Tibial nerve (tissue), 4 donors: ENCODE measurements around the gene AKAP6. TPM values are rescaled to one million over a fixed set of nuclear protein-coding genes. Genes with fewer than 3 reads are reported as not detected.

Experiments
- DNase-seq, 2 donors: peaks; one replicate each; pipeline ENCODE4 v3.0.0-alpha.2; 2019; ENCODE audit warnings: low spot score in 2 of 2
- H3K27ac ChIP-seq, 4 donors: fragments of 200-600 bp; sonication (generic) in 3 of 4; one replicate each; pipeline ENCODE4 v1.5.1; 2017 to 2019; ENCODE audit warnings: mild to moderate bottlenecking in 1 of 4
- H3K27me3 ChIP-seq, 2 donors: fragments of 200-600 bp; sonication (generic) in 1 of 2; one replicate each; pipeline versions ENCODE4 v1.5.1 to v1.6.0; 2017 to 2019
- H3K36me3 ChIP-seq, 3 donors: fragments of 200-600 bp; sonication (generic); one replicate each; pipeline ENCODE4 v1.5.1; 2018 to 2019
- H3K4me1 ChIP-seq, 4 donors: fragments of 200-600 bp; sonication (generic) in 3 of 4; one replicate each; pipeline ENCODE4 v1.5.1; 2017 to 2019
- H3K4me3 ChIP-seq, 4 donors: fragments of 200-600 bp; sonication (generic) in 3 of 4; one replicate each; pipeline ENCODE4 v1.5.1; 2017 to 2019; ENCODE audit warnings: mild to moderate bottlenecking in 1 of 4, moderate library complexity in 1 of 4
- H3K9me3 ChIP-seq, 4 donors: fragments of 200-600 bp; sonication (generic) in 3 of 4; one replicate each; pipeline ENCODE4 v1.5.1; 2017 to 2019
- CTCF ChIP-seq, 5 experiments: fragments of 200-600 bp in 3 of 5; fragments of 450-650 bp in 2 of 5; sonication (generic) in 3 of 5; IDR thresholded peaks; one replicate each; pipeline ENCODE4 v1.5.1; 2016 to 2019; ENCODE audit warnings: antibody characterized with exemption in 5 of 5, mild to moderate bottlenecking in 3 of 5, moderate library complexity in 2 of 5
- EP300 ChIP-seq, 2 donors: sonication (generic); formaldehyde crosslinking; IDR thresholded peaks; one replicate each; pipeline ENCODE4 v1.6.1; 2017; ENCODE audit warnings: antibody characterized with exemption in 2 of 2, mild to moderate bottlenecking in 1 of 2
- POLR2A ChIP-seq, 2 donors: fragments of 450-650 bp; IDR thresholded peaks; one replicate each; pipeline ENCODE4 v1.6.1; 2017; ENCODE audit warnings: antibody characterized with exemption in 2 of 2, mild to moderate bottlenecking in 2 of 2, moderate library complexity in 2 of 2
- WGBS, 2 donors: methylation state at CpG; one replicate each; pipeline ENCODE4 v1.1.5; 2018; 5-methylcytosine and 5-hydroxymethylcytosine counted together
- total RNA-seq, 4 donors: library from RNA; depleted of rRNA; stranded (reverse); fragments of >200 nt; gene quantifications; one replicate each; pipeline ENCODE4 v1.1.0, GENCODE V29; 2016

The AKAP6 gene
- total RNA-seq, 4 donors from 2014 or later, result 2.1 to 10.7 (median 5.2) TPM

GRCh38 chr14:32419429-32419828, 90.3 kb downstream of the AKAP6 start:
- H3K27me3 ChIP-seq, result no peaks in the 10 kb centered on the region
- no peak for DNase-seq
- H3K4me1 ChIP-seq, result peaks cover 0 to 13% (median 6%) of the 10 kb centered on the region in 4 donors
- TF ChIP-seq POLR2A (IDR thresholded peaks at IDR 0.05), result no peak
- TF ChIP-seq EP300 (IDR thresholded peaks at IDR 0.05), result no peak
- no peak for TF ChIP-seq CTCF (IDR thresholded peaks at IDR 0.05)
- no peaks in the 10 kb centered on the region for H3K36me3 ChIP-seq
- no peak overlapping the region for H3K27ac ChIP-seq
- WGBS, 2 donors, result 55 to 61% methylated on average over 1 of the region's 1 CpG
- H3K9me3 ChIP-seq, result peaks cover 0 to 4% (median 0%) of the 10 kb centered on the region in 4 donors
- H3K4me3 ChIP-seq, result no peak overlapping the region

GRCh38 chr14:32421781-32422180, 92.7 kb downstream of the AKAP6 start:
- Histone ChIP-seq H3K4me3 (no peak overlapping the region), H3K36me3 (no peaks in the 10 kb centered on the region), H3K9me3 (peaks cover 0 to 4% (median 0%) of the 10 kb centered on the region in 4 donors), H3K27ac (no peak overlapping the region), H3K27me3 (no peaks in the 10 kb centered on the region), H3K4me1 (peaks cover 0 to 13% (median 4%) of the 10 kb centered on the region in 4 donors)
- no peak for DNase-seq
- 93 to 94% methylated on average over 1 of the region's 1 CpG for WGBS, 2 donors
- TF ChIP-seq CTCF (IDR thresholded peaks at IDR 0.05) (no peak), EP300 (IDR thresholded peaks at IDR 0.05) (no peak), POLR2A (IDR thresholded peaks at IDR 0.05) (no peak)

- TF ChIP-seq CTCF (IDR thresholded peaks at IDR 0.05) (no peak), POLR2A (IDR thresholded peaks at IDR 0.05) (no peak), EP300 (IDR thresholded peaks at IDR 0.05) (no peak)
- Histone ChIP-seq H3K27me3 (no peaks in the 10 kb centered on the region), H3K9me3 (peaks cover 0 to 4% (median 0%) of the 10 kb centered on the region in 4 donors), H3K4me3 (no peak overlapping the region), H3K27ac (no peak overlapping the region), H3K4me1 (peaks cover 0 to 8% (median 4%) of the 10 kb centered on the region in 4 donors), H3K36me3 (no peaks in the 10 kb centered on the region)
- DNase-seq, result no peak
Measured at GRCh38 chr14:32422440-32422839, 93.3 kb downstream of the AKAP6 start.

GRCh38 chr14:32426028-32426427, 96.9 kb downstream of the AKAP6 start:
- no peak for TF ChIP-seq CTCF (IDR thresholded peaks at IDR 0.05)
- no peak for TF ChIP-seq POLR2A (IDR thresholded peaks at IDR 0.05)
- TF ChIP-seq EP300 (IDR thresholded peaks at IDR 0.05), result no peak
- Histone ChIP-seq H3K27ac (no peak overlapping the region), H3K36me3 (no peaks in the 10 kb centered on the region), H3K4me3 (no peak overlapping the region), H3K9me3 (peaks cover 0 to 4% (median 0%) of the 10 kb centered on the region in 4 donors), H3K4me1 (no peaks in the 10 kb centered on the region), H3K27me3 (no peaks in the 10 kb centered on the region)
- WGBS, 2 donors, result 55 to 73% methylated on average over 1 of the region's 1 CpG
- no peak for DNase-seq

GRCh38 chr14:32426586-32427388, 97.7 kb downstream of the AKAP6 start:
- no peak overlapping the region for H3K4me3 ChIP-seq
- no peak for DNase-seq
- H3K27ac ChIP-seq, result no peak overlapping the region
- no peaks in the 10 kb centered on the region for H3K27me3 ChIP-seq
- H3K36me3 ChIP-seq, result no peaks in the 10 kb centered on the region
- WGBS, 2 donors, result 74 to 83% methylated on average over 8 of the region's 8 CpGs
- no peaks in the 10 kb centered on the region for H3K4me1 ChIP-seq
- no peak for TF ChIP-seq CTCF (IDR thresholded peaks at IDR 0.05)
- TF ChIP-seq POLR2A (IDR thresholded peaks at IDR 0.05), result no peak
- TF ChIP-seq EP300 (IDR thresholded peaks at IDR 0.05), result no peak
- peaks cover 0 to 4% (median 0%) of the 10 kb centered on the region in 4 donors for H3K9me3 ChIP-seq
